Mesothelial cell of epicardium (in vitro differentiated cells): ENCODE data around the gene C1orf87. TPM values are rescaled to one million over a fixed set of nuclear protein-coding genes. Genes with fewer than 3 reads are reported as not detected.

ENCODE experiments used
- DNase-seq, 2 experiments: peaks; one replicate each; pipeline ENCODE4 v3.0.0; 2021; ENCODE audit warnings: low spot score in 2 of 2; ENCODE audit not compliant: unreplicated experiment in 2 of 2
- H3K27ac Mint-ChIP-seq: 2 replicates; pipeline ENCODE4 v1.8.0; 2021; ENCODE audit warnings: mixed read lengths
- H3K27me3 Mint-ChIP-seq: 2 replicates; pipeline ENCODE4 v1.8.0; 2021; ENCODE audit warnings: low read depth, mixed read lengths
- H3K36me3 Mint-ChIP-seq: 2 replicates; pipeline ENCODE4 v1.8.0; 2021; ENCODE audit warnings: mixed read lengths
- H3K4me1 Mint-ChIP-seq: 2 replicates; pipeline ENCODE4 v1.8.0; 2021; ENCODE audit warnings: mixed read lengths
- H3K4me3 Mint-ChIP-seq: 2 replicates; pipeline ENCODE4 v1.8.0; 2021; ENCODE audit warnings: mild to moderate bottlenecking, moderate library complexity, mixed read lengths
- H3K9me3 Mint-ChIP-seq: 2 replicates; pipeline ENCODE4 v1.8.0; 2021; ENCODE audit warnings: mixed read lengths
- CTCF ChIP-seq: fragments of 200-600 bp; sonication (generic); IDR thresholded peaks from one replicate; pipeline ENCODE4 v1.5.0; 2021; ENCODE audit warnings: antibody characterized with exemption; ENCODE audit not compliant: unreplicated experiment
- total RNA-seq: library from RNA; stranded (reverse); gene quantifications from 3 replicates; pipeline ENCODE4 v1.2.1, GENCODE V29; 2021

C1orf87 gene
- total RNA-seq, 1 donor from 2014 or later: not detected

- Mint-ChIP-seq H3K4me1 (peaks cover 21% of the 10 kb centered on the region), H3K27ac (no peak overlapping the region), H3K36me3 (no peaks in the 10 kb centered on the region), H3K27me3 (peaks cover 12% of the 10 kb centered on the region), H3K9me3 (no peaks in the 10 kb centered on the region), H3K4me3 (no peak overlapping the region)
- no peak for DNase-seq
- no peak for TF ChIP-seq CTCF
These were observed 105.8 kb downstream of the C1orf87 start for GRCh38 chr1:59967780-59968179.

GRCh38 chr1:59967141-59967697, 106.4 kb downstream of the C1orf87 start:
- no peak for DNase-seq
- H3K4me1 Mint-ChIP-seq: peaks cover 21% of the 10 kb centered on the region
- H3K27me3 Mint-ChIP-seq: peaks cover 9% of the 10 kb centered on the region
- H3K4me3 Mint-ChIP-seq: no peak overlapping the region
- no peaks in the 10 kb centered on the region for H3K9me3 Mint-ChIP-seq
- no peaks in the 10 kb centered on the region for H3K36me3 Mint-ChIP-seq
- no peak for TF ChIP-seq CTCF
- H3K27ac Mint-ChIP-seq: peak overlapping the region; percentile 41

GRCh38 chr1:59952065-59952464, 121.5 kb downstream of the C1orf87 start:
- no peaks in the 10 kb centered on the region for H3K36me3 Mint-ChIP-seq
- no peak for TF ChIP-seq CTCF
- H3K9me3 Mint-ChIP-seq: no peaks in the 10 kb centered on the region

GRCh38 chr1:59949648-59950047, 123.9 kb downstream of the C1orf87 start:
- no peaks in the 10 kb centered on the region for H3K36me3 Mint-ChIP-seq
- no peak overlapping the region for H3K4me3 Mint-ChIP-seq
- no peak for DNase-seq

More at GRCh38 chr1:59952065-59952464, 121.5 kb downstream of the C1orf87 start:
- peaks cover 10% of the 10 kb centered on the region for H3K27me3 Mint-ChIP-seq
- DNase-seq: no peak
- H3K4me3 Mint-ChIP-seq: no peak overlapping the region
- no peak overlapping the region for H3K27ac Mint-ChIP-seq
- peaks cover 2% of the 10 kb centered on the region for H3K4me1 Mint-ChIP-seq

GRCh38 chr1:59948990-59949389, 124.6 kb downstream of the C1orf87 start:
- peaks cover 10% of the 10 kb centered on the region for H3K27me3 Mint-ChIP-seq
- no peak overlapping the region for H3K27ac Mint-ChIP-seq
- no peak overlapping the region for H3K4me3 Mint-ChIP-seq
- H3K36me3 Mint-ChIP-seq: no peaks in the 10 kb centered on the region
- no peaks in the 10 kb centered on the region for H3K9me3 Mint-ChIP-seq
- TF ChIP-seq CTCF: no peak
- H3K4me1 Mint-ChIP-seq: peaks cover 4% of the 10 kb centered on the region
- DNase-seq: no peak

More at GRCh38 chr1:59949648-59950047, 123.9 kb downstream of the C1orf87 start:
- peaks cover 4% of the 10 kb centered on the region for H3K4me1 Mint-ChIP-seq
- H3K9me3 Mint-ChIP-seq: no peaks in the 10 kb centered on the region
- no peak overlapping the region for H3K27ac Mint-ChIP-seq
- H3K27me3 Mint-ChIP-seq: peaks cover 10% of the 10 kb centered on the region
- no peak for TF ChIP-seq CTCF
